PFSK-1 (cell line): Measurements from ENCODE around the gene AHDC1.

Experiments used
- FOXP2 ChIP-seq: optimal IDR thresholded peaks from 2 replicates; pipeline ENCODE3; 2011; ENCODE audit warnings: borderline replicate concordance, control low read depth, inconsistent platforms; ENCODE audit not compliant: insufficient read depth; ENCODE audit errors: extremely low read length, extremely low read depth
- POLR2AphosphoS5 ChIP-seq: IDR thresholded peaks from 2 replicates; pipeline ENCODE4 v1.6.1; 2012; ENCODE audit warnings: low read depth, mild to moderate bottlenecking, control low read depth, low read length, moderate library complexity
- SIN3A ChIP-seq: IDR thresholded peaks from 2 replicates; pipeline ENCODE4 v1.6.1; 2012; ENCODE audit warnings: mild to moderate bottlenecking, low read length, moderate library complexity, borderline replicate concordance; ENCODE audit not compliant: insufficient read depth
- TAF1 ChIP-seq: IDR thresholded peaks from 2 replicates; pipeline ENCODE4 v1.6.1; 2012; ENCODE audit warnings: low read length, control low read depth, borderline replicate concordance; ENCODE audit not compliant: insufficient read depth
- TF ChIP-seq, protein P1 (sequence below), 2 experiments: IDR thresholded peaks; 2 replicates each; pipeline versions ENCODE4 v1.6.1 to v1.8.0; 2011 to 2012; ENCODE audit warnings: low read depth in 2 of 2, low read length in 2 of 2, control low read depth in 1 of 2, inconsistent platforms in 1 of 2, mild to moderate bottlenecking in 1 of 2, moderate library complexity in 1 of 2; ENCODE audit not compliant: insufficient read depth in 1 of 2

Gene AHDC1

DNA sequence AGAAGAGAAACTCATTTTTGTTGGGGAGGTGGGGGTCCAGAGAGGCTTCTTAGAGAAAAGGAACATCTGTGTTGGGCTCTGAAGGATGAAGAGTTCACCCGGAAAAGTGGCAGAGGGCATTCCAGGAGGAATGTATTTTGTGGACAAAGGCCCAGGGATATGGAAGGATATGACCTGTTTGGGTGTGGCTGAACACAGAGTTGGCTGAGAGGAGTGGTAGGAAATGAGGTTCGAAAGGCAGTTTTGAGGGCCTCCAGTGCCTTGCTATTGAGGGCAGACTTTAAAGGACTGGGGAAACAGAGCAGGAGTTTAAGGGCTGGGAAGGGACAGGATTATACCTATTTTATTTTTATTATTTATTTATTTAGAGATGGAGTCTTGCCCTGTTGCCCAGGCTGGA is 86.6 kb downstream of the AHDC1 start:
- TF ChIP-seq, protein P1, sequence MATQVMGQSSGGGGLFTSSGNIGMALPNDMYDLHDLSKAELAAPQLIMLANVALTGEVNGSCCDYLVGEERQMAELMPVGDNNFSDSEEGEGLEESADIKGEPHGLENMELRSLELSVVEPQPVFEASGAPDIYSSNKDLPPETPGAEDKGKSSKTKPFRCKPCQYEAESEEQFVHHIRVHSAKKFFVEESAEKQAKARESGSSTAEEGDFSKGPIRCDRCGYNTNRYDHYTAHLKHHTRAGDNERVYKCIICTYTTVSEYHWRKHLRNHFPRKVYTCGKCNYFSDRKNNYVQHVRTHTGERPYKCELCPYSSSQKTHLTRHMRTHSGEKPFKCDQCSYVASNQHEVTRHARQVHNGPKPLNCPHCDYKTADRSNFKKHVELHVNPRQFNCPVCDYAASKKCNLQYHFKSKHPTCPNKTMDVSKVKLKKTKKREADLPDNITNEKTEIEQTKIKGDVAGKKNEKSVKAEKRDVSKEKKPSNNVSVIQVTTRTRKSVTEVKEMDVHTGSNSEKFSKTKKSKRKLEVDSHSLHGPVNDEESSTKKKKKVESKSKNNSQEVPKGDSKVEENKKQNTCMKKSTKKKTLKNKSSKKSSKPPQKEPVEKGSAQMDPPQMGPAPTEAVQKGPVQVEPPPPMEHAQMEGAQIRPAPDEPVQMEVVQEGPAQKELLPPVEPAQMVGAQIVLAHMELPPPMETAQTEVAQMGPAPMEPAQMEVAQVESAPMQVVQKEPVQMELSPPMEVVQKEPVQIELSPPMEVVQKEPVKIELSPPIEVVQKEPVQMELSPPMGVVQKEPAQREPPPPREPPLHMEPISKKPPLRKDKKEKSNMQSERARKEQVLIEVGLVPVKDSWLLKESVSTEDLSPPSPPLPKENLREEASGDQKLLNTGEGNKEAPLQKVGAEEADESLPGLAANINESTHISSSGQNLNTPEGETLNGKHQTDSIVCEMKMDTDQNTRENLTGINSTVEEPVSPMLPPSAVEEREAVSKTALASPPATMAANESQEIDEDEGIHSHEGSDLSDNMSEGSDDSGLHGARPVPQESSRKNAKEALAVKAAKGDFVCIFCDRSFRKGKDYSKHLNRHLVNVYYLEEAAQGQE (IDR thresholded peaks at IDR 0.05; ENCODE audit: insufficient read depth in 1 of 2, low read depth in 2 of 2, low read length in 2 of 2) = no peak
- TF ChIP-seq SIN3A = no peak
- TF ChIP-seq TAF1 = no peak
- no peak for TF ChIP-seq POLR2AphosphoS5
- no peak for TF ChIP-seq FOXP2

DNA sequence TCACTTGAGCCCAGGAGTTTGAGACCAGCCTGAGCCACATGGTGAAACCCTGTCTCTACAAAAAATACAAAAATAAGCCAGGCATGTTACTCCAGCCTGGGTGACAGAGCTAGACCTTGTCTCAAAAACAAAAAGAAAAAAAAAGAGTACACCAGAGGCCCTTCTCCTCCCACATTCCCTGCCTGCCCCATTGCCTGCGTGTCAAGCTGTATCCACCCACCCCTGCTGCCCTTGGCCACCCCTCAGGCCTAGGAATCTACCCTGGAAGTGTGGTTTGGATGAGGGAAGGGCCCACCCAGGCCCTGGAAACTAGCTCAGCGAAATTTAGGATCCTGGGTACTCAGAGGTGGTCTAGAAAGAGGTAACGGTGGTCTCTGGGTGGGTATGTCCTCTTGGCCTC is 88.3 kb downstream of the AHDC1 start:
- TF ChIP-seq FOXP2 = no peak
- no peak for TF ChIP-seq POLR2AphosphoS5
- no peak for TF ChIP-seq TAF1
- TF ChIP-seq, protein P1 (IDR thresholded peaks at IDR 0.05; ENCODE audit: insufficient read depth in 1 of 2, low read depth in 2 of 2, low read length in 2 of 2) = no peak
- TF ChIP-seq SIN3A = no peak

DNA sequence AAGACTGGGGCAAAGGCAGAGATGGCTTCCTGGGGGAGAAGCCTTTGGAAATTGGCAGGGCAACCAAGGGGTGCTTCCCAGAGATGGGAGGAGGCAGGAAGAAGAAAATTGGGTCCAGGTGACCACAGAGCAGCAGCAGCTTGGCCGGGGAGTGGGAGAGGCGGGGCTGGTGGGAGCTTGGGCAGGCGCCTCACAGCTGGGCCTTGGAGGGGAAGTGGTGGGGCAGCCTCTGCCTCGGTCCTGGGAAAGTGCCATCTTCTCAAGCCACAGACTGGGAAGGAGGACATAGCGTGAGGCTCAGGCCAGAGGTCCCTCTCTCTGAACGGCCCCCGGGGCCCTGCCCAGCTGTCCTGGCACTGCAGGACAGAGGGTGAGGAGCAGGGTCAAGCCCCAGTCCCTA is 90.0 kb downstream of the AHDC1 start:
- no peak for TF ChIP-seq SIN3A

DNA sequence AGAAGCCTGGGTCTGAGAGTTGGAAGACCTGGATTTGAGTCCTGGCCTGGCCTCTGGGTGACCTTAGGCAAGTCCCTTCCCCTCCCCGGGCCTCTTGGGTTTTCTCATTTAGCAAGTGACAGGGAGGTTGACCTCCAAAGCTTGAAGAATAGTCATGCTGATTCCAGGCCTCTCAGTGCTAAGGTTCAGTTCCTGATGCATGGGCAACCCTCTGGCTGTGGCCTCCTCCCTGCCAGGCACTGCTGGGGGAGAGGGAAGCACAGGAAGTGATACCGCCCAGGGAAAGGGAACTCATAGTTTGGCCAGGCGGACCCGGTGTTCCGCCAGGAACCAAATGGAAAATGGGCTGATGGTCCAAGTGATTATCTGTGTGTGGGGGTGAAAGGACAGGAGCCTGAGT is 90.4 kb downstream of the AHDC1 start:
- TF ChIP-seq FOXP2 = no peak
- no peak for TF ChIP-seq SIN3A
- no peak for TF ChIP-seq TAF1
- TF ChIP-seq, protein P1 (IDR thresholded peaks at IDR 0.05; ENCODE audit: insufficient read depth in 1 of 2, low read depth in 2 of 2, low read length in 2 of 2) = no peak
- TF ChIP-seq POLR2AphosphoS5 = no peak

DNA sequence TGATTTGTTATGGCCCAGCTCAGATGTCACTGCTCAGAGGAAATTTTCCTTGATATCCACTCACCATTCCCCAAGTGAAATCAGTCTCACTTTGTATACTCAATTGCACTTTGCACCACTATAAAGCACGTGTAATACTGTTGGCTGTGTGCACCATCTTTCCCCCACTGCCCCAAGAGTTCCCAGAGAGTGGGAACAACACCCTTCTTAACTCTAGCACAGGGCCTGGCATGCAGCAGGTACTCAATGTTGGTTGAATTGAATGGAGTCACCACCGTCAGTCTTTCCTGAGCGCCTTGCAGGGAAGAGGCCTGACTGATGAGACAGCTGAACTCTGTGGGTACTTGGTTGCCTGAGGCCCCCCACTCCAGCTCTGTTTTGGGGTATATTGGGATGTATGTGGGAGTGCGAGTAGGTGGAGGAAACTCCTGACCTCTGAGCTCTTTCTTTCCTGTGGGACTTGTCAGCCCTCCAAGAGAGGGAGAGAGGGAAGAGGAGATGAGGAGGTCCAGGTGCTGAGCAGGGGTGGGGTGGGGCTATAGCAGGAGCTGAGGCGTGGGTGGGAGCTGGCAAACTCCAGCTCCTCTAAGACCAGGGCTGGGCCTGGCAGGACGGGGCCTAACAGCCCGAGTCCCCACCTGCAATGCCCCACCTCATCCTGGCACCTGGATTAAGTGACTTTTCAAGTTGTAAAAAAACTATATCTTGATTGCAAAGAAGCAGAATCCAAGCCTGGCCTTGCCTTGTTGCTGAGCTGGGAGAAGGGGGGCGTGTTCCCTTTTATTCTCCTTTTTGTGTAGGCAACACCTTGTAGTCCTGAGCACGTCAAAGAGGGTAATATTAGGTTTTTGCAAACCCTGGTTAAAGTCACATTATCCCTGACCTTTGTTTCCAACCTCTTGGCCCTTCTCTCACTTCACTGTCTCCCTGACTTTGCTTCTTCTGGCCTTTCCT is 94.5 kb downstream of the AHDC1 start:
- no peak for TF ChIP-seq FOXP2
- no peak for TF ChIP-seq SIN3A
- no peak for TF ChIP-seq TAF1
- TF ChIP-seq, protein P1 (IDR thresholded peaks at IDR 0.05; ENCODE audit: insufficient read depth in 1 of 2, low read depth in 2 of 2, low read length in 2 of 2) = no peak
- TF ChIP-seq POLR2AphosphoS5 = no peak
